ENCODE measurements around the gene RIPK4. TPM values are rescaled to one million over a fixed set of nuclear protein-coding genes. Genes with fewer than 3 reads are reported as not detected.

The RIPK4 gene
- total RNA-seq, 1 donor from 2014 or later = 34.0 TPM

DNA sequence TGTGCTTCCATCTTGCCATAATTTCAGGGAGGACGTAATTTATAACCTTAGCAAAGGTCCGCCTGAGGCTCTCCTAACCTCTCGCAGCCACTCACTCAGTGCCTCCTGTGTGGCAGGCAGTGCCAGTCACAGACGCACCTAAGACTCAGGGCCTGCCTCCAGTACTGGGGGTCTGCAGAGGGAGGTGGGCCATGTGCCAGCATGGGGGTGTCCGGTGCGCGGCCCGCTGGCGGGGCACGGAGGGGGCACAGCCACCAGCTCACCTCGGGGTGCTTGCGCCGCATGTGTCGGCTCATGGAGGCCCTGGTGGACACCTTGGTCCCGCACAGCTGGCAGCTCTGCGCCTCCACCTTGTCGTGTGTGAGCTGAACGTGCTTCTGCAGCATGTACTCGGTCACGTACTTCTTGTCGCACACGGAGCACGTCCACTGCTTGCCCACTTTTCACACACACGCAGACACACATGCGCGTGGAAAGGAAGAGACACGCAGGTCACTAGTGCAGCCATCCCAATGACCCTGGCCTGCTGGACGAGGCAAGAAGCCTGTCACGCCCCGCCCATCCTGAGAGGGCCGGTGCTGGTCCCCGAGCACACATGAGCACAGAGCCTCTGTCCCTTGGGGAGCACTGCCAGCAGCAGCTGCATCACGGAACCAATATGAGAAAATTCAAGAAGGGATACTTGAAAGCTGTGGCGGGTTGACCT lies 43.2 kb upstream of the RIPK4 start:
- TF ChIP-seq CTCF (IDR thresholded peaks at IDR 0.05; ENCODE audit: insufficient read depth, low read length, severe bottlenecking) = no peak
- FAIRE-seq = no peak
- Histone ChIP-seq H3K36me3 (ENCODE audit: control insufficient read depth, insufficient read depth, low read length) (peaks cover 12% of the 10 kb centered on the region), H3K4me3 (ENCODE audit: low read depth, low read length) (no peak overlapping the region), H3K27me3 (ENCODE audit: control insufficient read depth, insufficient read depth, low read length) (no peaks in the 10 kb centered on the region)
- no peak for DNase-seq (ENCODE audit: low read depth)

DNA sequence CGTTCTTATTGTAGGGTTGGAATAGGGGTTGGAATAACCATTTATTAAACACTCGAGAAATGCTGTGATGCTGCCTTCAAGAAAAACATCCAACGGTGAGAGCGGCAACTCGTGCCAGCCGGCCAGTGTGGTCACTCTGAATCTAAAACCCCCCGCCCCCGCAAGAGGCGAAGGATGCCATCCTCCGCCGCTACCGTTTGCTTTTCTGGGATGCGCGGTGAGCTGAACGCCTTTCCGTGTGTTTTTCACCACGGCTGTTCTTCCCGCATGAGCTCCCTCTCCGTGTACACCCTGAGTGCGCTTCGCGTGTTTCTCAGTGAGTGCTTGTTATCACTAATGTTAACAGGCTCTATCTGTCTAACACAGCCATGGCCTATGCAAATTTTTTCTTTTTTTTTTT lies 42.0 kb upstream of the RIPK4 start:
- no peak for DNase-seq (ENCODE audit: low read depth)
- Histone ChIP-seq H3K4me3 (ENCODE audit: low read depth, low read length) (no peak overlapping the region), H3K27me3 (ENCODE audit: control insufficient read depth, insufficient read depth, low read length) (no peaks in the 10 kb centered on the region), H3K36me3 (ENCODE audit: control insufficient read depth, insufficient read depth, low read length) (peaks cover 13% of the 10 kb centered on the region)
- no peak for TF ChIP-seq CTCF (IDR thresholded peaks at IDR 0.05; ENCODE audit: insufficient read depth, low read length, severe bottlenecking)
- FAIRE-seq = no peak

- DNase-seq (ENCODE audit: low read depth) = no peak
- Histone ChIP-seq H3K4me3 (ENCODE audit: low read depth, low read length) (no peak overlapping the region), H3K27me3 (ENCODE audit: control insufficient read depth, insufficient read depth, low read length) (no peaks in the 10 kb centered on the region), H3K36me3 (ENCODE audit: control insufficient read depth, insufficient read depth, low read length) (peaks cover 14% of the 10 kb centered on the region)
- no peak for FAIRE-seq
- no peak for TF ChIP-seq CTCF (IDR thresholded peaks at IDR 0.05; ENCODE audit: insufficient read depth, low read length, severe bottlenecking)
Measured at GRCh38 chr21:41808094-41808493, 41.2 kb upstream of the RIPK4 start.

GRCh38 chr21:41806773-41807172 lies 39.9 kb upstream of the RIPK4 start:
- peaks cover 16% of the 10 kb centered on the region for H3K36me3 ChIP-seq (ENCODE audit: control insufficient read depth, insufficient read depth, low read length)
- H3K4me3 ChIP-seq (ENCODE audit: low read depth, low read length) = no peak overlapping the region
- FAIRE-seq = no peak
- DNase-seq (ENCODE audit: low read depth) = no peak
- no peaks in the 10 kb centered on the region for H3K27me3 ChIP-seq (ENCODE audit: control insufficient read depth, insufficient read depth, low read length)
- no peak for TF ChIP-seq CTCF (IDR thresholded peaks at IDR 0.05; ENCODE audit: insufficient read depth, low read length, severe bottlenecking)

GRCh38 chr21:41805643-41806042 lies 38.8 kb upstream of the RIPK4 start:
- H3K36me3 ChIP-seq (ENCODE audit: control insufficient read depth, insufficient read depth, low read length) = peaks cover 22% of the 10 kb centered on the region
- FAIRE-seq = no peak
- no peak overlapping the region for H3K4me3 ChIP-seq (ENCODE audit: low read depth, low read length)
- no peak for DNase-seq (ENCODE audit: low read depth)
- TF ChIP-seq CTCF (IDR thresholded peaks at IDR 0.05; ENCODE audit: insufficient read depth, low read length, severe bottlenecking) = no peak
- no peaks in the 10 kb centered on the region for H3K27me3 ChIP-seq (ENCODE audit: control insufficient read depth, insufficient read depth, low read length)

DNA sequence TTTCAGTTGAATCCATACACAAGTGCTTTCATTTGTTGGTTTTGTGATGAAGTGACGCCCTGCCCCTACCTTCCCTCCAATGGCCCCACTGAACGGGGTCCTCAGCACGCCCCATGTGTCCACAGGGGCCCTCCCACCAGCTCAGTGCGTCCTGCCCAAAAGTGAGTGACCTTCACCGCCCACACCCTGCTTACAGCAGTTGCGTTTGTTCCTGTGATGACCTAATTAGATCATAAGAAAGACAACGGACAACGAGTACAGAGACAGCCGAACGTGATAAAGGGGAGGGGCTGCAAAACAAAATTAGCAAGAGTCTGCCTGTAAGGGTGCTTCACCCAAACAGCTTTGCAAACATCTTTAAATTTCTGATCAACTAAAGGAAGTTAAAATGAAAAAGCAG lies 38.2 kb upstream of the RIPK4 start:
- Histone ChIP-seq H3K36me3 (ENCODE audit: control insufficient read depth, insufficient read depth, low read length) (peaks cover 21% of the 10 kb centered on the region), H3K4me3 (ENCODE audit: low read depth, low read length) (no peak overlapping the region), H3K27me3 (ENCODE audit: control insufficient read depth, insufficient read depth, low read length) (no peaks in the 10 kb centered on the region)
- FAIRE-seq = no peak
- TF ChIP-seq CTCF (IDR thresholded peaks at IDR 0.05; ENCODE audit: insufficient read depth, low read length, severe bottlenecking) = no peak
- DNase-seq (ENCODE audit: low read depth) = no peak
